GM19467 (cell line): ENCODE results near the gene ATXN7L1.
"Not testable (repeated sequence)": the region's sequence is repeated elsewhere in the genome, so short reads cannot be mapped to it uniquely, and the experiment has no call there.

ENCODE experiments used
- ATAC-seq: cut with Tn5 transposase; IDR thresholded peaks from one replicate; pipeline ENCODE4 v1.9.1; 2021; ENCODE audit warnings: mild to moderate bottlenecking, moderate library complexity; ENCODE audit not compliant: unreplicated experiment

The ATXN7L1 gene

GRCh38 chr7:105806592-105807447 lies 69.6 kb downstream of the ATXN7L1 start:
- no peak for ATAC-seq

- no peak for ATAC-seq
These were observed 70.9 kb downstream of the ATXN7L1 start for GRCh38 chr7:105805447-105806019.

GRCh38 chr7:105803429-105803736 lies 73.0 kb downstream of the ATXN7L1 start:
- ATAC-seq, result no peak

GRCh38 chr7:105802604-105803428 lies 73.6 kb downstream of the ATXN7L1 start:
- no peak for ATAC-seq

- ATAC-seq, result no peak
These were observed 75.4 kb downstream of the ATXN7L1 start for GRCh38 chr7:105800849-105801534.

- no peak for ATAC-seq
These were observed 76.0 kb downstream of the ATXN7L1 start for GRCh38 chr7:105800442-105800841.

- no peak for ATAC-seq
These were observed 76.7 kb downstream of the ATXN7L1 start for GRCh38 chr7:105799677-105800076.

- ATAC-seq, result no peak
These were observed 77.4 kb downstream of the ATXN7L1 start for GRCh38 chr7:105799006-105799405.

GRCh38 chr7:105797652-105798051 lies 78.7 kb downstream of the ATXN7L1 start:
- ATAC-seq, result no peak

GRCh38 chr7:105796365-105796764 lies 80.0 kb downstream of the ATXN7L1 start:
- ATAC-seq, result no peak

GRCh38 chr7:105794741-105795729 lies 81.4 kb downstream of the ATXN7L1 start:
- ATAC-seq, result no peak

GRCh38 chr7:105792488-105793370 lies 83.7 kb downstream of the ATXN7L1 start:
- ATAC-seq, result no peak

GRCh38 chr7:105791926-105792325 lies 84.5 kb downstream of the ATXN7L1 start:
- ATAC-seq, result no peak

GRCh38 chr7:105790996-105791395 lies 85.4 kb downstream of the ATXN7L1 start:
- no peak for ATAC-seq

- not testable (repeated sequence) for ATAC-seq
These were observed 85.9 kb downstream of the ATXN7L1 start for GRCh38 chr7:105790452-105790851.

GRCh38 chr7:105788816-105789349 lies 87.5 kb downstream of the ATXN7L1 start:
- ATAC-seq, result no peak

- ATAC-seq, result no peak
These were observed 88.0 kb downstream of the ATXN7L1 start for GRCh38 chr7:105788356-105788755.

GRCh38 chr7:105787793-105788192 lies 88.6 kb downstream of the ATXN7L1 start:
- no peak for ATAC-seq
